Nephron progenitor cell (in vitro differentiated cells): ENCODE results near the gene CD22.

Experiments
- DNase-seq: peaks from one replicate; pipeline ENCODE4 v3.0.0; 2021
- H3K27ac Mint-ChIP-seq: 2 replicates; pipeline ENCODE4 v1.8.0; 2021; ENCODE audit warnings: mild to moderate bottlenecking, moderate library complexity, mixed read lengths
- H3K27me3 Mint-ChIP-seq: 2 replicates; pipeline ENCODE4 v1.8.0; 2021; ENCODE audit warnings: mild to moderate bottlenecking, low read depth, mixed read lengths; ENCODE audit not compliant: poor library complexity
- H3K36me3 Mint-ChIP-seq: 2 replicates; pipeline ENCODE4 v1.8.0; 2021; ENCODE audit warnings: low read depth, mixed read lengths
- H3K4me1 Mint-ChIP-seq: 2 replicates; pipeline ENCODE4 v1.8.0; 2021; ENCODE audit warnings: mixed read lengths
- H3K4me3 Mint-ChIP-seq: 2 replicates; pipeline ENCODE4 v1.8.0; 2021; ENCODE audit warnings: mild to moderate bottlenecking, moderate library complexity, mixed read lengths
- H3K9me3 Mint-ChIP-seq: 2 replicates; pipeline ENCODE4 v1.8.0; 2021; ENCODE audit warnings: mild to moderate bottlenecking, moderate library complexity, mixed read lengths
- CTCF ChIP-seq: fragments of 200-600 bp; sonication (generic); IDR thresholded peaks from 2 replicates; pipeline ENCODE4 v1.5.0; 2021; ENCODE audit warnings: antibody characterized with exemption

Gene CD22

GRCh38 chr19:35352177-35352447, 23.1 kb downstream of the CD22 start:
- H3K27ac Mint-ChIP-seq = no peak overlapping the region
- peaks cover 21% of the 10 kb centered on the region for H3K27me3 Mint-ChIP-seq
- DNase-seq = no peak
- H3K36me3 Mint-ChIP-seq = no peaks in the 10 kb centered on the region
- H3K4me3 Mint-ChIP-seq = no peak overlapping the region
- H3K9me3 Mint-ChIP-seq = no peaks in the 10 kb centered on the region
- no peak for TF ChIP-seq CTCF
- peaks cover 57% of the 10 kb centered on the region for H3K4me1 Mint-ChIP-seq

GRCh38 chr19:35352448-35353304, 23.7 kb downstream of the CD22 start:
- Mint-ChIP-seq H3K9me3 (no peaks in the 10 kb centered on the region), H3K27ac (no peak overlapping the region), H3K36me3 (no peaks in the 10 kb centered on the region), H3K4me3 (peak overlapping the region; percentile 30), H3K27me3 (peaks cover 19% of the 10 kb centered on the region), H3K4me1 (peaks cover 54% of the 10 kb centered on the region)
- TF ChIP-seq CTCF = peak; percentile 77
- DNase-seq = peak; percentile 72

GRCh38 chr19:35353635-35354034, 24.6 kb downstream of the CD22 start:
- TF ChIP-seq CTCF = no peak
- no peak for DNase-seq

DNA sequence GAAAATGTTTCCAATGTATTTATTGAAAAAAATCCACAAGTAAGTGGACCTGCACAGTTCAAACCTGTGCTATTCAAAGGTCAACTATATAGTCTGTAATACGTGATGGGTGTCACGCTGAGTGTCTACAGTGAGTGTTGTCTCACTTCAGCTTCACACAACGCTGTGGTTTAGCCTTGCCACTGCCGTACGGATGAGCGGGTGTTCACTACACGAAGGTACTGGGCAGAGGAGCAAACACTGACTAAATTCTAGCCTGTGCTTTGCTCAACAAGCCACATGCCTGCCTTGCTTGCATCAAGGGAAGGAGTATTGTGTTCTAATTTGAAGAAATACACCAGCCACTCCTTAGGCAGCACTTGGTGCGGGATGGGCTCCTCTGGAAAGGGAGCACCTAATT, 25.9 kb downstream of the CD22 start:
- peaks cover 34% of the 10 kb centered on the region for H3K4me1 Mint-ChIP-seq
- H3K27ac Mint-ChIP-seq = no peak overlapping the region
- no peaks in the 10 kb centered on the region for H3K9me3 Mint-ChIP-seq
- no peak for DNase-seq
- peaks cover 11% of the 10 kb centered on the region for H3K27me3 Mint-ChIP-seq
- H3K36me3 Mint-ChIP-seq = no peaks in the 10 kb centered on the region
- H3K4me3 Mint-ChIP-seq = no peak overlapping the region
- TF ChIP-seq CTCF = no peak

More at GRCh38 chr19:35353635-35354034, 24.6 kb downstream of the CD22 start:
- Mint-ChIP-seq H3K27ac (no peak overlapping the region), H3K4me3 (no peak overlapping the region), H3K36me3 (no peaks in the 10 kb centered on the region), H3K4me1 (peaks cover 47% of the 10 kb centered on the region), H3K9me3 (no peaks in the 10 kb centered on the region), H3K27me3 (peaks cover 19% of the 10 kb centered on the region)

GRCh38 chr19:35355791-35356460, 26.9 kb downstream of the CD22 start:
- peaks cover 11% of the 10 kb centered on the region for H3K27me3 Mint-ChIP-seq
- no peak overlapping the region for H3K4me3 Mint-ChIP-seq
- no peak overlapping the region for H3K27ac Mint-ChIP-seq
- TF ChIP-seq CTCF = no peak
- peaks cover 25% of the 10 kb centered on the region for H3K4me1 Mint-ChIP-seq
- DNase-seq = no peak
- H3K36me3 Mint-ChIP-seq = no peaks in the 10 kb centered on the region
- no peaks in the 10 kb centered on the region for H3K9me3 Mint-ChIP-seq
